GM18520 (cell line): ENCODE results near the gene GUK1.

ENCODE experiments used
- ATAC-seq: cut with Tn5 transposase; IDR thresholded peaks from one replicate; pipeline ENCODE4 v1.9.1; 2021; ENCODE audit not compliant: unreplicated experiment

The GUK1 gene

DNA sequence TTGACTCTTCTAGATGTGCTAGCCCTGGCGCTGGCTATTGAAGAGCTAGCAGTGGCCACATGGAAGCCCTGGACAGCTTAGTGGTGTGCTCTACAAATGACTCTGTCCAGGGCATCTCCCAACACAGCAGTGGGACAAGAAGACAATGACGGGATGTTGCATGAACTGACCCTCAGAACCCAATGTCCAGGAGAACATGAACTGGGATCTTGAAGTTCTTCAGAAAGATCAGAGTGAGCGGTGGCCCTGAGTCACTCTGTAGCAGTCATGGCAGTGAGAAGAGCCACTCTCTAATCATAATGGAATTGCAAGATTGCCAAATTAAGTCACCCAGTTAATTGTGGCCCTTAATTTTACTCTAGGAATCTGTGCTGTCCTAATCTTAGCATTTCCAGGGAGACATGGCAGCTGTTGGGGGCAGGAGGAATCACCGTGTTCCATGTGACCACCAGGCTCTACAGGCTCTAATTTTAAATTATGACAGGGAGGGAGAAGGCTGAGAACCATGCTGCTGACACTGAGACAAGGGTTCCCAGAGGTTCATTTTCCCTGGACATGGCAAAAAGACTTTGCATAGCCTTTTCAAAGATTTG lies 57.6 kb downstream of the GUK1 start:
- no peak for ATAC-seq
